ENCODE data around the gene TMEM43.
"Not testable (repeated sequence)": the region's sequence is repeated elsewhere in the genome, so short reads cannot be mapped to it uniquely, and the experiment has no call there.

TMEM43 gene, protein sequence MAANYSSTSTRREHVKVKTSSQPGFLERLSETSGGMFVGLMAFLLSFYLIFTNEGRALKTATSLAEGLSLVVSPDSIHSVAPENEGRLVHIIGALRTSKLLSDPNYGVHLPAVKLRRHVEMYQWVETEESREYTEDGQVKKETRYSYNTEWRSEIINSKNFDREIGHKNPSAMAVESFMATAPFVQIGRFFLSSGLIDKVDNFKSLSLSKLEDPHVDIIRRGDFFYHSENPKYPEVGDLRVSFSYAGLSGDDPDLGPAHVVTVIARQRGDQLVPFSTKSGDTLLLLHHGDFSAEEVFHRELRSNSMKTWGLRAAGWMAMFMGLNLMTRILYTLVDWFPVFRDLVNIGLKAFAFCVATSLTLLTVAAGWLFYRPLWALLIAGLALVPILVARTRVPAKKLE

GRCh38 chr3:14124615-14125192 is at the start of gene TMEM43, which contains the start of gene CHCHD4:
Gene TMEM43, plus strand, starts transcription at chr3:14125052. Its CDS starts 142 bp downstream, at chr3:14125194.
Gene CHCHD4, minus strand, starts transcription at chr3:14124870. Its CDS starts 194 bp downstream, at chr3:14124676.
- peak; percentile 99 for DNase-seq

GRCh38 chr3:14075233-14075632 is 49.6 kb upstream of the TMEM43 start:
- DNase-seq: not testable (repeated sequence)

DNA sequence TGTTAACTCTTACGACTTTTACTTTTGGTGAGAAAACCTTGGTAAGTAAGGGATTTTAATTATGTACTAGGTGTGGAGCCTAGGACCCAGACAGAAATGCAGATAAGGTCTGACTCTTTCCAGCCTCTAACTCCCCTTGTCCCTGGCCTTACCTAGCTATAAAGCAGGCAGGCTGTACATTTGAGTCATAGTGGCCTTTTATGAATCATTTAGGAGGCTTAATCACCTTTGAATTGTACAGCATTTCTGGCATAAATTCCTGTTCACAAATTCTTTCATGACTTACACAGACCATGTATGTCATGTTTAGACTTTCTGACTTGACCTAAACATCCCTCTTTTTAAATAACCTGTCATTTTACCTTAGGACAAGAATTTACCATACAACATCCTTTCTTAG is 47.5 kb upstream of the TMEM43 start:
- DNase-seq: no peak

DNA sequence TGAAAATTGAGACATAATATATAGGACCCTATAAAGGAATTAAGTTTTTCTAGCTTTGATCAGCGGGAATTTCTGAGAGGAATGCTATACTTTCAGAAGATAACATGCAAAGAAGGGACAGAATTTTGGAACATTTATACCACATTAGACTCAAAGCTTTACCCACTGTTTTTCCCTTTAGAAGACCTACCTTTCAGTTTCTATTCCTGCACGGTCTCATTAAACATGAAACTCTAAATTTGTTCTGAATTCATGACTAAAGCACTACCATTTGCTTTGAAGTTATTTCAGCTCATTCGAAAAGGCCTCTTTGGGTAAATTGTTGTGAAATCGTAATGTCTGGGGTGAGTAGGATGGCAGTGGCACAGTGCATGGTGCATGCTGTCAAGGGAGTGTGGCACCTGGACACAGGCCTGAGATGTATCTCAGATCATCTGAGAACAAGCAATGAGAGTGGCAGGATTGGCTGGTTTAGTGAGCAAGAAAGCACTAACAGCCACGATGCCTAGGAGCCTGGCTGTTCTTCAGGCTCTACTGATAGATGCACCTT is 42.7 kb upstream of the TMEM43 start:
- DNase-seq: no peak

- DNase-seq: not testable (repeated sequence)
These were observed 37.4 kb upstream of the TMEM43 start for GRCh38 chr3:14087461-14087860.

- DNase-seq: not testable (repeated sequence)
These were observed 32.9 kb upstream of the TMEM43 start for GRCh38 chr3:14091959-14092358.

GRCh38 chr3:14092464-14092863 is 32.4 kb upstream of the TMEM43 start:
- DNase-seq: no peak

DNA sequence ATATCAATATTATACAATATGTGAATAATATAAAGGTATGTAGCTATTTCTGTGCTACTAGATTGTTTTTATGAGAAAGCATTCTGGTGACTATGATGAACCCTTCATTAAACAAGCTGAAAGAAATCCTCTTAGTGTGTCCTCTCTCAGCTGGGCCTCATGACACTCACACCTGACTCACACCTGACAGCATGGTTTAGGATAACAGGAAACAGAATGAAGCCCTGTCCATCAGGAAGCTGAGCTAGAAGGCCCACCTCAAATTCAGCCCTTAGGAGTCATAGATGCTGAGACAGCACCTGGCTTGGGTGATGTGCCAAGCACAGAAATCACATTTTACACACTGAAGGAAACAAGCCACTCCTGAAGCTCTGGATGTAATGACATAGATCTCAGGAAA is 31.0 kb upstream of the TMEM43 start:
- no peak for DNase-seq

GRCh38 chr3:14096742-14097141 is 28.1 kb upstream of the TMEM43 start:
- DNase-seq: no peak

- no peak for DNase-seq
These were observed 27.0 kb upstream of the TMEM43 start for GRCh38 chr3:14097616-14098391.

DNA sequence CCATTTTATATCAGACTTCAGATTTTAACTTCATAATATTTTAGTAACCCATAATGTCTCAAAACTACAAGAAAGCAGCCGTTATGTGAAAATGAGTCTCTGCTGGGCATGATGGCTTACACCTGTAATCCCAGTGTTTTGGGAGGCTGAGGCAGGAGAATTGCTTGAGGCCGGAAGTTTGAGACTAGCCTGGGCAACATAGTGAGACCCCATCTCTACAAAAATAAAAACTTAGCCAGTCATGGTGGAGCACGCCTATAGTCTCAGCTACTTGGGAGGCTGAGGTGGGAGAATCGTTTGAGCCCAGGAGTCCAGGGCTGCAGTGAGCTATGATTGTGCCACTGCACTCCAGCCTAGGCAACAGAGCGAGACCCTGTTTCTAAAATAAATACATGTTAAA is 15.0 kb upstream of the TMEM43 start:
- not testable (repeated sequence) for DNase-seq

GRCh38 chr3:14110699-14111098 is 14.2 kb upstream of the TMEM43 start:
- DNase-seq: no peak

GRCh38 chr3:14113965-14114635 is 10.8 kb upstream of the TMEM43 start:
- no peak for DNase-seq

DNA sequence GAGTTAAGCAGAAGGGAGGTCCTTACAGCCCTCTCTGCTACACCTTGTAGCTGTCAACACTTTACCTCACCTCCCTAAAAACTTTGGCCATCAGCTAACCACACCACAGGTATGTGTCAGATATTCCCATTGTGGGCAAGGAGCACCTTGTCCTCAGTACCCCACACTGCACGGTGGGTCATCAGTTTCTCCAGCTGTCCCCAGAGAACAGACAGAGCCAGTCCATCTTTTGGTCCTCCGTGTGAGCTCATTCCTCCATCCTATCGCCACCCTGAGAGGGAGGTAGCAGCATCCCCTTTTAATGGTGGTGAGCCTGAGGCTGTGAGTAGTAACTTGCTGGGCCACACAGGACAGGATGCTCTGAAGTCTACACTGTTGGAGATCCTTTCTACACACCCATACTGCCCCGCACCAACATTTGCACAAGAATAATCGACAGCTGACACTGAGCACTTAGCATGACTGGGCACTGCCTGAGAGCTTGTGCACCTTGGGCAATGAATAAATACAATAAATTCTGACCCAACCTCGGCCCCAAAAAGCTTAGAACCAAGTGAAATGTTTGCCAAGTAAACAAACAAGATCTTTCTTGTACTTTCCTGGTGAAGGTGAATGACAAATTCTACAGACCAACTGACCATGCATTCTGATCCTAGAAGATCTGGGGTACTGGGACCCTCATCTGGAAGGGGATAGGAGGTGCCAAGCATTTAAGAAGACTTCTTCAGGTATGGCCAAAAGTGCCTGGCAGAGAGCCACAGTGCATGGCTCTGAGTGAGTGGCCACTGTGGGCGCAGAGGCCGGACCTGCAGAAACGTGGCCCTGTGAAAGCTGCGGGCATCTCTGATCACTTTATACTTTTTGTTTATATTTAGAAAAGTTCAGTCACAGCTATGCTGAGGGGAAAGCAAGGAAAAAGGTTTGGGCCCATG is 7.1 kb upstream of the TMEM43 start:
- no peak for DNase-seq

- no peak for DNase-seq
These were observed 6.2 kb upstream of the TMEM43 start for GRCh38 chr3:14118400-14119381.

DNA sequence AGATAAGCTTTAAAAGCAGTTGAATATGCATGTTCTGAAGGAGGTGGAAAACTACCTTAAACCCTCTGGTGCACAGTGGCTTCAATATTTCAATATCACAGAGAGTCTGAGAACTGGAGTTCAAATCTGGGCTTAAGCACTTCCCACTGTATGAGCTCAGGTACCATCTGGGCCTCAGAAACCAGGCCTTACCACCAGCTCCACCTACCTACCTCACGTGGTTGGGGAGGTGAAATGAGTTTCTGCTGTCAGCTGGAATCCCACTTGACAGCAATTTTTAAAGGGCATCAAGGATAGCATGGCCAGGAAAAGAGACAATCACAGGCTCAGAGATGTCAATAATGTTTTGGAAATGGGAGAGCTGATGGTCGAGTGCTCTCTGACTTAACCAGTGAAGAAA is 5.2 kb upstream of the TMEM43 start:
- DNase-seq: no peak

DNA sequence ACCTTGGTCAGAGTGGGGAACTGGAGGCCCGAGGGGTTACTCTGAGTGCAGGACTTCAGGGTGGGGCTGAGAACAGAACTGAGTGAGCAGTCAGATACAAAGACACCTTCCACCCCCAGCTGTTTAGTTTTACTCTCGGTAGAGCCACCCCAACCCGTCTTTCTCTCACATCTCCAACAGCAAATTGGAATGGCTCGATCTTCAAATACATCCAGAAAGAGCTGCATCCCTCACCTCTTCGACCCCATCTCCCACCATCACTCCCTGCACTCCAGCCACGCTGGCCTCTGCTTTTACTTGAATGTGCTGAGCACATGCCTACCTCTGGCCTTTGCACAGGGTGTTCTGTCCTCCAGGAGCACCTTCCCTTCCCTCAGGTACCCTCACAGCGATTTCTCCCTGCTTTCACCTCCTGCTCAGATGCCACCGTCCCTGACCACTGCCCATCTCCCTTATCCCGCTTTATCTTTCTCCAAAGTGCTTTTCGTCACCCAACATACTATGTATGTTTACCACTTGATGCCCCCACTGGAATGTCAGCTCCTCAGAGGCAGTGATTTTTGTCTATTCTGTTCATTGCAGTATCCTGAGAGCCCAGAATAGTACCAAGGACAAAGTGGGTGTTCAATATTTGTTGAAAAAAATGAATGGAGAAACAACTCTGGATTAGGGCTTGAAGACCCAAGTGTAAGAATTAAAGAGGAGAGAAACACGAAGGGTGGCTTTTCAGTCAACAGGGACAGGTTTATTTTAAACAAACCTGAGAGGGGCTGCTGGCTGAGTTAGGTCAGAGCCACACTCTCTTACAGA is 4.5 kb upstream of the TMEM43 start:
- DNase-seq: no peak

DNA sequence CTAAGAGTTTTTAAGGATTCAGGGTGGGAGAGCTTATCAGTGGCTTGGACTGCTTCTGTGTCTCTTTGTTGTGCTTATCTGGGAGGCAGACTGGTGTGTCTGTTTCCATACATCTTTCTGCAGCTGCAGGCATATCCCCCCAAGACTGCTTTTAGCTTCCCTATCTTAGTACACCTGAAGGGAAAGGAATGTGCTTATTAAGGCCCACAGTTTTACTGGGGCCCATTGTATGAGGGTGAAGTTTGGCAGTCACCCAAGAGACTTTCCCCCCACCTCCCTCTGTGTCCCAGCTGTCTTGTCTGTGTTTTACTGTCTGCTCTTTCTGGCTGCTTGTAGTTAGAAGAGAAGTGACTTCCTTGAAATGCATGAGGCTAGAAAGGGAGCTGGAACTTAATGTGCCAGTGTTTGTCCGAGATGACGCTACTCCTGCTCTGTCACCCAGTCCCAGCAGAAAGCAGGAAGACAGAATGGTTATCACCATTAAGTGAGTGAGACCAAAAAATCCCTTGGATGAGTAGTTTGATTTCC is 3.9 kb upstream of the TMEM43 start:
- not testable (repeated sequence) for DNase-seq

DNA sequence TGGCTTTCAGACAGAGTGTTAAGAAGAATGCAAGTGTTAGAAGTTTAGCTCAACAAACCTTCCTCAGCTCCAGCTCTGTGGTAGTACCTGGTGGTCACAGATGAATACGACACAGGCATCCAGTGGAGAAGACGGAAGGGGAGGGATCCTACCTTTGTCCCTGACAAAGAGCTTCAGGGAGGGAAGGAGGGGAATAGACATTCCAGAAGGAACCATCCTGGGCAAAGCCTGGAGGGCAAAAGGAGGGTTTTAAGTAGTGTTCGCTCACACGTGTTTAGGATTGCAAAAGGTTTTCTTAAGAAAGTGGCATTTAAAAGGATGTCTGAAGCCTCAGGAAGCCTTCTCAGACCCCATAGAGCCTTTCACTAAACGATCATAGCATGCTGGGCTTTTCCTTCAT is 3.0 kb upstream of the TMEM43 start:
- DNase-seq: no peak

All from HCEC 1CT (cell line).